ENCODE results near the gene MAS1L. TPM values are rescaled to one million over a fixed set of nuclear protein-coding genes. Genes with fewer than 3 reads are reported as not detected.

The MAS1L gene
- polyA plus RNA-seq, 1 donor from 2014 or later, result not detected

DNA sequence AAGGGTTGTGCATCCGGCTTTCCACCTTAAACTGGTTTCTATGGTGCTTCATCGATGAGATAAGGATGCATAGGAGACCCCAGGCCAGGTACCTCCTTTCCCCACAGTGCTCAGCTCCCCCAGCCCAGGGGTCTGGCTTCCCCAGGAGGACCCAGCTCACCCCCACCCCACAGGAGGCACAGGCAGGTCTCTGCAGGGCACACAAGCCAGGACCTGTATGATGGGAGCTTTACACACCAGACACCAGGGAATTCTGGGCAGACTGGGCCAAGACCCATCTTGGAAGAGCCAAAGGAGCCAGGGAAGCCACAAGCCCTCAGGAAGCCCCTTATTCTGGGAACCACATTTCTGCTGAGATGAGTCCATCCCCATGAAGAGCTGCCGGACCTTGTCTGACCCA is 42.2 kb upstream of the MAS1L start:
- Histone ChIP-seq H3K79me2 (replicated peaks; ENCODE audit: insufficient read depth, low read length) (no peaks in the 10 kb centered on the region), H3K27ac (ENCODE audit: low read length) (no peak overlapping the region), H3K36me3 (ENCODE audit: insufficient read depth, low read length) (no peaks in the 10 kb centered on the region), H2AFZ (ENCODE audit: low read depth, low read length) (no peak overlapping the region), H4K20me1 (ENCODE audit: insufficient read depth) (no peaks in the 10 kb centered on the region), H3K4me3 (ENCODE audit: low read length) (no peak overlapping the region), H3F3A (ENCODE audit: insufficient read depth, low read length, poor library complexity, severe bottlenecking) (no peaks in the 10 kb centered on the region), H3K4me2 (ENCODE audit: low read length) (no peak overlapping the region), H3K27me3 (ENCODE audit: insufficient read depth, low read depth, low read length) (no peaks in the 10 kb centered on the region), H3K9me2 (ENCODE audit: insufficient read depth, low read length) (no peaks in the 10 kb centered on the region), H3K9me3 (ENCODE audit: low read length) (no peaks in the 10 kb centered on the region), H3K9ac (ENCODE audit: low read length) (no peak overlapping the region)
- TF ChIP-seq MXI1 (conservative IDR thresholded peaks at IDR 0.05; ENCODE audit: poor library complexity, severe bottlenecking) (no peak), TAF1 (IDR thresholded peaks at IDR 0.05; ENCODE audit: low read depth) (no peak), EZH2 (IDR thresholded peaks at IDR 0.05; ENCODE audit: borderline replicate concordance, insufficient read depth, low read length, poor library complexity, severe bottlenecking) (no peak), POLR2AphosphoS5 (IDR thresholded peaks at IDR 0.05) (no peak), RAD21 (conservative IDR thresholded peaks at IDR 0.05) (no peak), SMC3 (conservative IDR thresholded peaks at IDR 0.05; ENCODE audit: poor library complexity) (no peak), EP300 (conservative IDR thresholded peaks at IDR 0.05; ENCODE audit: poor library complexity, severe bottlenecking) (no peak)
- TF ChIP-seq, protein P1, sequence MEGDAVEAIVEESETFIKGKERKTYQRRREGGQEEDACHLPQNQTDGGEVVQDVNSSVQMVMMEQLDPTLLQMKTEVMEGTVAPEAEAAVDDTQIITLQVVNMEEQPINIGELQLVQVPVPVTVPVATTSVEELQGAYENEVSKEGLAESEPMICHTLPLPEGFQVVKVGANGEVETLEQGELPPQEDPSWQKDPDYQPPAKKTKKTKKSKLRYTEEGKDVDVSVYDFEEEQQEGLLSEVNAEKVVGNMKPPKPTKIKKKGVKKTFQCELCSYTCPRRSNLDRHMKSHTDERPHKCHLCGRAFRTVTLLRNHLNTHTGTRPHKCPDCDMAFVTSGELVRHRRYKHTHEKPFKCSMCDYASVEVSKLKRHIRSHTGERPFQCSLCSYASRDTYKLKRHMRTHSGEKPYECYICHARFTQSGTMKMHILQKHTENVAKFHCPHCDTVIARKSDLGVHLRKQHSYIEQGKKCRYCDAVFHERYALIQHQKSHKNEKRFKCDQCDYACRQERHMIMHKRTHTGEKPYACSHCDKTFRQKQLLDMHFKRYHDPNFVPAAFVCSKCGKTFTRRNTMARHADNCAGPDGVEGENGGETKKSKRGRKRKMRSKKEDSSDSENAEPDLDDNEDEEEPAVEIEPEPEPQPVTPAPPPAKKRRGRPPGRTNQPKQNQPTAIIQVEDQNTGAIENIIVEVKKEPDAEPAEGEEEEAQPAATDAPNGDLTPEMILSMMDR (IDR thresholded peaks at IDR 0.05; ENCODE audit: poor library complexity, severe bottlenecking), result no peak
- TF ChIP-seq, protein P2, sequence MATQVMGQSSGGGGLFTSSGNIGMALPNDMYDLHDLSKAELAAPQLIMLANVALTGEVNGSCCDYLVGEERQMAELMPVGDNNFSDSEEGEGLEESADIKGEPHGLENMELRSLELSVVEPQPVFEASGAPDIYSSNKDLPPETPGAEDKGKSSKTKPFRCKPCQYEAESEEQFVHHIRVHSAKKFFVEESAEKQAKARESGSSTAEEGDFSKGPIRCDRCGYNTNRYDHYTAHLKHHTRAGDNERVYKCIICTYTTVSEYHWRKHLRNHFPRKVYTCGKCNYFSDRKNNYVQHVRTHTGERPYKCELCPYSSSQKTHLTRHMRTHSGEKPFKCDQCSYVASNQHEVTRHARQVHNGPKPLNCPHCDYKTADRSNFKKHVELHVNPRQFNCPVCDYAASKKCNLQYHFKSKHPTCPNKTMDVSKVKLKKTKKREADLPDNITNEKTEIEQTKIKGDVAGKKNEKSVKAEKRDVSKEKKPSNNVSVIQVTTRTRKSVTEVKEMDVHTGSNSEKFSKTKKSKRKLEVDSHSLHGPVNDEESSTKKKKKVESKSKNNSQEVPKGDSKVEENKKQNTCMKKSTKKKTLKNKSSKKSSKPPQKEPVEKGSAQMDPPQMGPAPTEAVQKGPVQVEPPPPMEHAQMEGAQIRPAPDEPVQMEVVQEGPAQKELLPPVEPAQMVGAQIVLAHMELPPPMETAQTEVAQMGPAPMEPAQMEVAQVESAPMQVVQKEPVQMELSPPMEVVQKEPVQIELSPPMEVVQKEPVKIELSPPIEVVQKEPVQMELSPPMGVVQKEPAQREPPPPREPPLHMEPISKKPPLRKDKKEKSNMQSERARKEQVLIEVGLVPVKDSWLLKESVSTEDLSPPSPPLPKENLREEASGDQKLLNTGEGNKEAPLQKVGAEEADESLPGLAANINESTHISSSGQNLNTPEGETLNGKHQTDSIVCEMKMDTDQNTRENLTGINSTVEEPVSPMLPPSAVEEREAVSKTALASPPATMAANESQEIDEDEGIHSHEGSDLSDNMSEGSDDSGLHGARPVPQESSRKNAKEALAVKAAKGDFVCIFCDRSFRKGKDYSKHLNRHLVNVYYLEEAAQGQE (IDR thresholded peaks at IDR 0.05; ENCODE audit: borderline replicate concordance), result no peak

DNA sequence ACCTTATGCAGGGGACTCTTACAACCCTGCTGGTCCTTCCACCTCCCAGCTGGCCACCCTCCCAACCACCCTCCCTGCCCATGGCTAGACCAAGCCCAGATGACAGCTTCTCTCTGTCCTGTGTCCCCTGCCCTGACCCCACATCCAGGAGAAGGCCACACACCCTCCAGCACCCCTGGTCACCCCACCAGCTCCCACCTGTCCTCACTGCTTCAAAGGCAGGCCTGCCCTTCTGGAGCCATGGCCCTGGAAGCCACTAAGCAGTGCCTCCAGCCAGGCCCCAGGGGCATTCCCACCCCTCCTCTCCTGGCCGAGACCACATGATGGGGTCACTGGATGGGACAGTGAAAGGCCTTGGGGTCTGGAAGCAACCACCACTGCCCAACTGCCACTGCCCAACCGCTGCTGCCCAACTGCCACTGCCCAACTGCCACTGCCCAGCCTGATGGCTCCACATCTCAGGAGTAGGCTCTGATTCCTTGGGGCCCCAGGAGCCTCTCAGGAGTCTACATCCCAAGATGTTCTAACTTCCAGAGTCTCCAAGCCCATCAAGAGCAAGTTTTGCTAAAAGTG is 41.3 kb upstream of the MAS1L start:
- no peaks in the 10 kb centered on the region for H3F3A ChIP-seq (ENCODE audit: insufficient read depth, low read length, poor library complexity, severe bottlenecking)
- no peaks in the 10 kb centered on the region for H3K79me2 ChIP-seq (replicated peaks; ENCODE audit: insufficient read depth, low read length)
- no peaks in the 10 kb centered on the region for H3K27me3 ChIP-seq (ENCODE audit: insufficient read depth, low read depth, low read length)
- H3K9me3 ChIP-seq (ENCODE audit: low read length), result no peaks in the 10 kb centered on the region
- TF ChIP-seq EZH2 (IDR thresholded peaks at IDR 0.05; ENCODE audit: borderline replicate concordance, insufficient read depth, low read length, poor library complexity, severe bottlenecking), result no peak
- TF ChIP-seq, protein P2 (IDR thresholded peaks at IDR 0.05; ENCODE audit: borderline replicate concordance), result no peak
- TF ChIP-seq RAD21 (conservative IDR thresholded peaks at IDR 0.05), result no peak
- H3K4me3 ChIP-seq (ENCODE audit: low read length), result no peak overlapping the region
- no peaks in the 10 kb centered on the region for H3K36me3 ChIP-seq (ENCODE audit: insufficient read depth, low read length)
- no peaks in the 10 kb centered on the region for H3K9me2 ChIP-seq (ENCODE audit: insufficient read depth, low read length)
- no peak overlapping the region for H3K27ac ChIP-seq (ENCODE audit: low read length)
- no peak overlapping the region for H3K9ac ChIP-seq (ENCODE audit: low read length)
- no peaks in the 10 kb centered on the region for H4K20me1 ChIP-seq (ENCODE audit: insufficient read depth)
- H2AFZ ChIP-seq (ENCODE audit: low read depth, low read length), result no peak overlapping the region
- H3K4me2 ChIP-seq (ENCODE audit: low read length), result no peak overlapping the region

All from neural cell (in vitro differentiated cells).